ENCODE measurements around the gene COG8.
"Not testable (repeated sequence)": the region's sequence is repeated elsewhere in the genome, so short reads cannot be mapped to it uniquely, and the experiment has no call there.

COG8 gene

DNA sequence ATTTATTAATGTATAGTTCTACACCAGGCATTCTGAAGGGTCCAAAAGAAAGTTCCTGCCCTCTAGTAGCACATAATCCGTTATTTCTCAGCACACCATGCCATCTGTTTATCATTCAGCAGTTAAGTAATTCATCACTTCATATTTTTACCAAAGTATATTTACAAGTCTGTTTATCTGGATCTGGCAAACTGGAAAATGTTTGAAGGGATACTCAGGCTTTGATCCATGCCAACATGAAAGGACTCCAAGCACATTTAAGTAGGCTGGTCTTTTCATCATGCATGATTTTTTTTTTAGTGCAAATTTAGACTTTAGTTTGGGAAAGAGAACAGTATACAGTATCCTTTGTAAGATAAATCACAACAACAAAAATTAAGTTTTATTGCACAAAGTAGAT, 32.3 kb downstream of the COG8 start:
- no peak overlapping the region for H3K4me3 ChIP-seq (ENCODE audit: low read depth, low read length)
- DNase-seq (ENCODE audit: low read depth) = no peak
- TF ChIP-seq, protein P1, sequence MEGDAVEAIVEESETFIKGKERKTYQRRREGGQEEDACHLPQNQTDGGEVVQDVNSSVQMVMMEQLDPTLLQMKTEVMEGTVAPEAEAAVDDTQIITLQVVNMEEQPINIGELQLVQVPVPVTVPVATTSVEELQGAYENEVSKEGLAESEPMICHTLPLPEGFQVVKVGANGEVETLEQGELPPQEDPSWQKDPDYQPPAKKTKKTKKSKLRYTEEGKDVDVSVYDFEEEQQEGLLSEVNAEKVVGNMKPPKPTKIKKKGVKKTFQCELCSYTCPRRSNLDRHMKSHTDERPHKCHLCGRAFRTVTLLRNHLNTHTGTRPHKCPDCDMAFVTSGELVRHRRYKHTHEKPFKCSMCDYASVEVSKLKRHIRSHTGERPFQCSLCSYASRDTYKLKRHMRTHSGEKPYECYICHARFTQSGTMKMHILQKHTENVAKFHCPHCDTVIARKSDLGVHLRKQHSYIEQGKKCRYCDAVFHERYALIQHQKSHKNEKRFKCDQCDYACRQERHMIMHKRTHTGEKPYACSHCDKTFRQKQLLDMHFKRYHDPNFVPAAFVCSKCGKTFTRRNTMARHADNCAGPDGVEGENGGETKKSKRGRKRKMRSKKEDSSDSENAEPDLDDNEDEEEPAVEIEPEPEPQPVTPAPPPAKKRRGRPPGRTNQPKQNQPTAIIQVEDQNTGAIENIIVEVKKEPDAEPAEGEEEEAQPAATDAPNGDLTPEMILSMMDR (IDR thresholded peaks at IDR 0.05; ENCODE audit: control insufficient read depth, extremely low read depth, insufficient read depth) = no peak

DNA sequence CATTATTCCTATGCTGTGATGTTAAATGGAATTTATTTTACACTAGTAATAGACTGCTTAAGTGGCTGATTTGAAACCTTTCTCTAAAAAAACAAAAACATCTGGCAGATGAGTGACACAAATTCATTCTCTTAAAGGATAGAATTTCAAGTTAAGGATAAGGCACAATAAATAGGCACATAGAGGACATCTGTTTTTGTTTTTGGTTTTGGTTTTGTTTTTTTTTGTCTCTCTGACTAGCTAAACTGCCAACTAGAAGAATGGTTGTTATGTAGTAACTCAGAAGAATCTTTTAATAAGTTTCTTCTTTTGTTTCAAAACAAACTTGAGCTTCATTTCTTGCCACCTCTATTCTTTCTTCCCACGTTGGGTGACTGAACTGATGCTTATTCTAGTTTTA, 33.3 kb downstream of the COG8 start:
- no peak for DNase-seq (ENCODE audit: low read depth)
- H3K4me3 ChIP-seq (ENCODE audit: low read depth, low read length) = no peak overlapping the region
- TF ChIP-seq, protein P1 (IDR thresholded peaks at IDR 0.05; ENCODE audit: control insufficient read depth, extremely low read depth, insufficient read depth) = no peak

DNA sequence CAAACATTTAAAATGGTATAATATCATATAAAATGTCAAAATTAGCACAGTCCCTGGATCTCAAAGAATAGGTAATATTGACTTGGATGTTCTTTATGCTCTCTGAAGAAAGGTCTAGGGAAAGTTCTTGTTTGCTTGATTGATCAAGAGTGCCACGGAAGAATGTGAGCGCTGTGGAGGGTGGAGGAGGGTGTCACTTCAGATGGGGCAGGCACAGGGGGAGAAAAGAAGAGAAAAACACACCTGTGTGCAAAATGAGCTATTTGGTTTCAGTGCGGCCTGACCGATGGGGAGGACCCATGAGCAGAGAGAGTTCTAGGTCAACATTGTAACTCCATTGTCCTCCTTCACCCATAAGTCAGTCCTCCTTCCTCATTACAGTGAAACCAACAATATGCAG, 37.1 kb downstream of the COG8 start:
- TF ChIP-seq, protein P1 (IDR thresholded peaks at IDR 0.05; ENCODE audit: control insufficient read depth, extremely low read depth, insufficient read depth) = no peak
- no peak for DNase-seq (ENCODE audit: low read depth)
- H3K4me3 ChIP-seq (ENCODE audit: low read depth, low read length) = no peak overlapping the region

DNA sequence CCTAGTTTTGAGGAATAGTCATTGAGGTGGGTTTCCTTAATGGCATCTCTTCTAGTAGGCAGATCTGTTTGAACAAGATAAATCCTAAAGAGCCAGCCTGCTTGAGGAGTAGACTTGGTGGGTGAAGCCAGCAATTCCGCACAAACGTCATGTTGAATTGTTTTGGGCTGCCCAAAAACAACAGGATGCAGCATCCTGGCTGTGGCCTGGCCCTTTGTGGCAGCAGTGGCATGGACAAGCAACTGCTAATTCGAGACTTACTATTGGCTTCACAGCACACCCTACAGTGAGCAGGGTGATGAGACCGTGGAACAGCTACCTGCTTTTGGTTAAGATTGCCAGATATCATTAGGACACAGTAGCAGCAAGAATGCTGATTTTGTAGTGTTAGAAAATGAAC, 37.5 kb downstream of the COG8 start:
- no peak overlapping the region for H3K4me3 ChIP-seq (ENCODE audit: low read depth, low read length)
- no peak for DNase-seq (ENCODE audit: low read depth)
- TF ChIP-seq, protein P1 (IDR thresholded peaks at IDR 0.05; ENCODE audit: control insufficient read depth, extremely low read depth, insufficient read depth) = no peak

DNA sequence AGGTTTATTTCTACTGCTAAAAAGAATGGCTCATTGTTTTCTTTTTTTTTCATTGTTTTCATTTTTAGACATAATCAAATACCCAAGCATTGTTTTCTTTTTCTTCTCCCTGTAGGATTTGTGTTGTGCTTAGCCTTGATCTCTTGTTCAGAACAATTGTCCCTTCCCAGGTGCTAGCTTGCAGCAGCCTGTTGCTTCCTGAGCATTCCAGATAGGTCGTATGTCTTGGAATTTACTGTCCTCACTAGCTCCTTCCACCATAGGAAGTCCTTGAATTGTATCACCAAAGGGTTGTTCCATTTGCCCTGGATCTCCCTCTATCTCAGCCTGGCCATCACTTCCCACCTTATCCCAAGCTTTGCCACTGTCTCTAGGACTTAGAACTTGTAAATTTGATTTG, 38.2 kb downstream of the COG8 start:
- TF ChIP-seq, protein P1 (IDR thresholded peaks at IDR 0.05; ENCODE audit: control insufficient read depth, extremely low read depth, insufficient read depth) = no peak

DNA sequence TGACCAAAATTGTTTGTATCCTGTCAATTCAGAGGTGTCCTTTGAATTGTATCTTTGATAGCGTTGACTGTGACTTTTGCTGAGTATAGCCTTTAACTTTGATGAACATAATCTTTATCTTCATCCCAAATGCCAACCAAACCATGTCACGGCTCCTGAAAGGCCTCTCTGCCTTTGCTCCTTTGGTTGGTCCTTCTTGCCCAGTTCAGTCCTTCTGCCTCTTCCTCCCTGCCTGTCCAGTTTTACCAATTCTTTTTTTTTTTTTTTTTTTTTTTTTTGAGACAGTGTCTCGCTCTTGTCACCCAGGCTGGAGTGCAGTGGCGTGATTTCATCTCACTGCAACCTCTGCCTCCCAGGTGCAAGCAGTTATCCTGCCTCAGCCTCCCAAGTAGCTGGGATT, 41.1 kb downstream of the COG8 start:
- TF ChIP-seq, protein P1 (IDR thresholded peaks at IDR 0.05; ENCODE audit: control insufficient read depth, extremely low read depth, insufficient read depth) = no peak
- DNase-seq (ENCODE audit: low read depth) = no peak
- no peak overlapping the region for H3K4me3 ChIP-seq (ENCODE audit: low read depth, low read length)

More for the DNA sequence above, 38.2 kb downstream of the COG8 start:
- H3K4me3 ChIP-seq (ENCODE audit: low read depth, low read length) = no peak overlapping the region
- DNase-seq (ENCODE audit: low read depth) = no peak

DNA sequence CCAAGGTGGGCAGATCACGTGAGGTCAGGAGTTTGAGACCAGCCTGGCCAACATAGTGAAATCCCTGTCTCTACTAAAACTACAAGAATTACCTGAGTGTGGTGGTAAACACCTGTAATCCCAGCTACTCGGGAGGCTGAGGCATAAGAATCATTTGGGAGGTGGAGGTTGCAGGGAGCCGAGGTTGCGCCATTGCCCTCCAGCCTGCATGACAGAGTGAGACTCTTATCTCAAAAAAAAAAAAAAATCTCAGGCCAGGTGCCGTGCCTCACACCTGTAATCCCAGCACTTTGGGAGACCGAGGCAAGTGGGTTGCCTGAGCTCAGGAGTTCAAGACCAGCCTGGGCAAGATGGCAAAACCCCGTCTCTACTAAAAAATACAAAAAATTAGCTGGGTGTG, 42.6 kb downstream of the COG8 start:
- DNase-seq (ENCODE audit: low read depth) = not testable (repeated sequence)

More for the DNA sequence above, 42.6 kb downstream of the COG8 start:
- H3K4me3 ChIP-seq (ENCODE audit: low read depth, low read length) = not testable (repeated sequence)
